ENCODE results near the gene ARMC10.
"Not testable (repeated sequence)": the region's sequence is repeated elsewhere in the genome, so short reads cannot be mapped to it uniquely, and the experiment has no call there.

The ARMC10 gene

DNA sequence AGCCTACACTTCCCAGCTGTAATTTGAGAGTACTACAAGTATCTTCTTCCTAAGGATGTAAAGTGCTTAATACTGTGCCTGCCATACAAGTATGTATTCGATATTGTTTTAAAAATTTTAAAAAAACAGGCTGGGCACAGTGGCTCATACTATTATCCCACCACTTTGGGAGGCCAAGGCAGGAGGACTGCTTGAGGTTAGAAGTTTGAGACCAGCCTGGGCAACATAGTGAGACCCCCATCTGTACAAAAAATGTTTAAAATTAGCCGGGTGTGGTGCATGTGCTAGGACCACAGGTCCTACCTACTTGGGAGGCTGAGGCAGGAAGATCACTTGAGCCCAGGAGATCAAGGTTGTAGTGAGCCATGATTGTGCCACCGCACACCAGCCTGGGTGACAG, 8.3 kb downstream of the ARMC10 start:
- TF ChIP-seq, protein P1, sequence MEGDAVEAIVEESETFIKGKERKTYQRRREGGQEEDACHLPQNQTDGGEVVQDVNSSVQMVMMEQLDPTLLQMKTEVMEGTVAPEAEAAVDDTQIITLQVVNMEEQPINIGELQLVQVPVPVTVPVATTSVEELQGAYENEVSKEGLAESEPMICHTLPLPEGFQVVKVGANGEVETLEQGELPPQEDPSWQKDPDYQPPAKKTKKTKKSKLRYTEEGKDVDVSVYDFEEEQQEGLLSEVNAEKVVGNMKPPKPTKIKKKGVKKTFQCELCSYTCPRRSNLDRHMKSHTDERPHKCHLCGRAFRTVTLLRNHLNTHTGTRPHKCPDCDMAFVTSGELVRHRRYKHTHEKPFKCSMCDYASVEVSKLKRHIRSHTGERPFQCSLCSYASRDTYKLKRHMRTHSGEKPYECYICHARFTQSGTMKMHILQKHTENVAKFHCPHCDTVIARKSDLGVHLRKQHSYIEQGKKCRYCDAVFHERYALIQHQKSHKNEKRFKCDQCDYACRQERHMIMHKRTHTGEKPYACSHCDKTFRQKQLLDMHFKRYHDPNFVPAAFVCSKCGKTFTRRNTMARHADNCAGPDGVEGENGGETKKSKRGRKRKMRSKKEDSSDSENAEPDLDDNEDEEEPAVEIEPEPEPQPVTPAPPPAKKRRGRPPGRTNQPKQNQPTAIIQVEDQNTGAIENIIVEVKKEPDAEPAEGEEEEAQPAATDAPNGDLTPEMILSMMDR (IDR thresholded peaks at IDR 0.05) = no peak
- Mint-ChIP-seq H3K27me3 (ENCODE audit: low read depth, poor library complexity) (no peaks in the 10 kb centered on the region), H3K4me3 (no peak overlapping the region), H3K27ac (no peak overlapping the region), H3K4me1 (peaks cover 5% of the 10 kb centered on the region), H3K36me3 (ENCODE audit: low read depth) (peaks cover 51% of the 10 kb centered on the region), H3K9me3 (no peaks in the 10 kb centered on the region)
- no peak for DNase-seq

DNA sequence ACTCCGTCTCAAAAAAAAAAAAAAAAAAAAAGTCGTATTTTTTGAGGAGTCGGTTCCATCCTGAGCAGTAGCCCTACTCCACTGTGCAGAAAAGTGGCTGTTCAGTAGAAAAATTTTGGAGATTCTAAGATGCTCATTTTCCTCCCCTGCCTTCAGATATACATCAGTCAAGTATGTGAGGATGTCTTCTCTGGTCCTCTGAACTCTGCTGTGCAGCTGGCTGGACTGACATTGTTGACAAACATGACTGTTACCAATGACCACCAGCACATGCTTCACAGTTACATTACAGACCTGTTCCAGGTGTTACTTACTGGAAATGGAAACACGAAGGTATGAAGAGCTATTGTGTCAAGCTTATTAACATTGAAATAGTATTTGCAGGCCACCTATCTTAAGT, 17.4 kb downstream of the ARMC10 start:
- H3K9me3 Mint-ChIP-seq; DNase-seq; H3K27ac Mint-ChIP-seq; H3K4me3 Mint-ChIP-seq; H3K4me1 Mint-ChIP-seq; H3K27me3 Mint-ChIP-seq (ENCODE audit: low read depth, poor library complexity): not testable (repeated sequence)
- peaks cover 77% of the 10 kb centered on the region for H3K36me3 Mint-ChIP-seq (ENCODE audit: low read depth)

DNA sequence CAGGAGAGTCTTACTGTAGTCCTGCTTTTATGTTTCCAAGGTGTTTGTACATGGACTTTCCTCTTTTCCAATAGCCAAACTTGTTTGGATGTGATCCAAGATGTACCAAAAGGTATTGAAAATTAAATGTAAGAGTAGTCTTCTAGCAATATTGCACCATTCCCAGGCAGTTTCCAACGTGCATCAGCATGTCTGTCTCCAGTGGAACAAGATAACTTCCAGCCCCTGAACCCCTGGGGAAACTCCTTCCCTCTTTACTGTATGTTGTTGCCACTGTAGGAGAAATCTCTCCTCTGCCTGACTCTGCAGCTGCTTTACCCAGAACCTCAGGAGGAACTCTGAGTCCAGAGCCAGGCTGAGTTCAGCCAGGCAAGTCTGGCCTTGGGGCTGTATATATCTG, 18.5 kb downstream of the ARMC10 start:
- Mint-ChIP-seq H3K36me3 (ENCODE audit: low read depth) (peaks cover 72% of the 10 kb centered on the region), H3K27ac (no peak overlapping the region), H3K27me3 (ENCODE audit: low read depth, poor library complexity) (no peaks in the 10 kb centered on the region), H3K4me3 (no peak overlapping the region), H3K9me3 (no peaks in the 10 kb centered on the region), H3K4me1 (no peaks in the 10 kb centered on the region)
- TF ChIP-seq, protein P1 (IDR thresholded peaks at IDR 0.05) = no peak
- no peak for DNase-seq

DNA sequence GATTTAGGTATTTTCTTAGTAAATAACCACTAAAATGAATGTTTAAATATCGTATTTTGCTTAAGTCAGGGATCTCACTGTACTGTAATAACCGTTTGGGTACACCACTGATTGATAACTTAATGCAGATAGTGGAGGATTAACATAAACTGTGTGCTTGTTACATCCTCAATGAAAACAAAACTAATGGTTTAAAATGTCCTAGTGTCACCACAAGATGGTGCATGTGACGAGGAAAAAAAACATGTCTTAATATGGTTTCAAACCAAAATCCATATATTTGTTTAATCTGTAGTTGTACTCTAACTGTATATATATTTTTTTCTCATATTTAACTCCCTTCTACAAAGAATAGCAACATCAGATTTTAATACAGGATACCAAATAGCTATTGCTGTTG, 19.2 kb downstream of the ARMC10 start:
- Mint-ChIP-seq H3K4me3 (no peak overlapping the region), H3K9me3 (no peaks in the 10 kb centered on the region), H3K36me3 (ENCODE audit: low read depth) (peaks cover 67% of the 10 kb centered on the region), H3K27me3 (ENCODE audit: low read depth, poor library complexity) (no peaks in the 10 kb centered on the region), H3K4me1 (no peaks in the 10 kb centered on the region), H3K27ac (no peak overlapping the region)
- TF ChIP-seq, protein P1 (IDR thresholded peaks at IDR 0.05) = no peak
- no peak for DNase-seq

DNA sequence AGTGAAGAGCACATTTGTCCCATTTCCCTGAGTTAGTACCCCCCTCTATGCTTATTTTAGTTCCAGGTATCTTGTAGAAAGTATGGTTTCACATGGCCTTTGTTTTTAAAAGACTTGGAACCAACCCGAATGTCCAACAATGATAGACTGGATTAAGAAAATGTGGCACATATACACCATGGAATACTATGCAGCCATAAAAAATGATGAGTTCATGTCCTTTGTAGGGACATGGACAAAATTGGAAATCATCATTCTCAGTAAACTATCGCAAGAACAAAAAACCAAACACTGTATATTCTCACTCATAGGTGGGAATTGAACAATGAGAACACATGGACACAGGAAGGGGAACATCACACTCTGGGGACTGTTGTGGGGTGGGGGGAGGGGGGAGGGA, 20.6 kb downstream of the ARMC10 start:
- H3K4me1 Mint-ChIP-seq; H3K27ac Mint-ChIP-seq; H3K9me3 Mint-ChIP-seq; DNase-seq; H3K4me3 Mint-ChIP-seq; H3K27me3 Mint-ChIP-seq (ENCODE audit: low read depth, poor library complexity): not testable (repeated sequence)
- peaks cover 59% of the 10 kb centered on the region for H3K36me3 Mint-ChIP-seq (ENCODE audit: low read depth)

DNA sequence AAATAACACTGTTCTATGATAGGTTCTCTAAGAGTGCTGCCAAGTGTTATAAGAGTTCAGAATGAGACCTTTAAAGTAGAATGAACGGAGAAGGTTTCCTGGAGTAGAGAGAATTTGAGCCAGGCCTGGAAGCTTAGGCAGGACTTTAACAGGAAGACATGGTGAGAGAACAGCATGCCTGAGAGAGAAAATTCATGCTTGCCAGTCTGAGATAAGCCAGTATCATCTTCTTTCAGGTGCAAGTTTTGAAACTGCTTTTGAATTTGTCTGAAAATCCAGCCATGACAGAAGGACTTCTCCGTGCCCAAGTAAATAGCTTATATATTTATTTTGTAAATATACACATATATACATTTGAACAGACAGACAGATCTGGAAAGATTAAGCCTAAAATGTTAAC, 22.1 kb downstream of the ARMC10 start:
- DNase-seq = no peak
- Mint-ChIP-seq H3K27ac (no peak overlapping the region), H3K9me3 (no peaks in the 10 kb centered on the region), H3K4me1 (no peaks in the 10 kb centered on the region), H3K27me3 (ENCODE audit: low read depth, poor library complexity) (no peaks in the 10 kb centered on the region), H3K4me3 (no peak overlapping the region), H3K36me3 (ENCODE audit: low read depth) (peaks cover 62% of the 10 kb centered on the region)
- TF ChIP-seq, protein P1 (IDR thresholded peaks at IDR 0.05) = no peak

DNA sequence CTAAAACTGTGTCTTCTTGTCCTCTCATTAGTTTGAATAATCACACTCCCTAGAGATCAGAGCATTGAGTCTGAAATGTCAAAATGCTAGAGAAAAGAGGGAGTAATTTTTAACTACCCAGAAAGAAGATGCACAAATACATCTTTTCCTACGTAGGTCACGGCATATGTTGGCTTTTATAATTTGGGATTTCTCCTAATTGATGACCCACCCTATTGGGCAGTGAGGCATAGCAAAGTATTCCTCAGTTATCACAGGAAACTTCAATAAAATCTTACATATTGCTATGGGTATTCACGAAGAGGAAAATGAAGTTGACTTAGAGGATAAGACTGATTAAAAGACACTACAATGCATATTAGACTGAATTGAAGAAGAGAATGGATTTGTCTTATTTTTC, 25.4 kb downstream of the ARMC10 start:
- DNase-seq = no peak
- no peak overlapping the region for H3K27ac Mint-ChIP-seq
- H3K27me3 Mint-ChIP-seq (ENCODE audit: low read depth, poor library complexity) = no peaks in the 10 kb centered on the region
- TF ChIP-seq, protein P1 (IDR thresholded peaks at IDR 0.05) = no peak
- H3K36me3 Mint-ChIP-seq (ENCODE audit: low read depth) = peaks cover 65% of the 10 kb centered on the region
- H3K4me1 Mint-ChIP-seq = peaks cover 6% of the 10 kb centered on the region
- H3K4me3 Mint-ChIP-seq = no peak overlapping the region
- no peaks in the 10 kb centered on the region for H3K9me3 Mint-ChIP-seq
